ENCODE measurements around the gene KNG1. TPM values are rescaled to one million over a fixed set of nuclear protein-coding genes. Genes with fewer than 3 reads are reported as not detected.
"Not testable (repeated sequence)": the region's sequence is repeated elsewhere in the genome, so short reads cannot be mapped to it uniquely, and the experiment has no call there.

Gene KNG1
- total RNA-seq, 3 donors from 2014 or later = 0.48 TPM; not detected in 2

DNA sequence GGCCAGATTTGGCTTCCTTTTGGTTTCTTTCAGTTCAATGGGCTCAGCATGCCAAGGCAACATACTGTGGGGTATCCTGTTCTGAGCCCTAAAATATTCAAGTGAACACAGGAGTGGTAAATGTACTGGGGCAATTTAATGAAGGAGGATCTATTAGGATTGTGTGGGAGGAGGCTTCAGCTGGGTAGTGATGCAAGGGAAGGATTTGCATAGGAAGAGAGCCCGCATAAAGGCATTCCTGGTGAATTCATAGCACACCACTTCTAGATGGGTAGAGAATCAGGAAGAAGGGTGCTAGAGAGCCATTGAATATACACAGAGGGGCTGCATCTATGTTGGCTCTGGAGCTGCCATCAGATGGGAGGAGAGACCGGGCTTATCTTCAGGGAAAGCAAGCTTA is 20.6 kb upstream of the KNG1 start:
- H3K27me3 ChIP-seq = no peaks in the 10 kb centered on the region
- H3K27ac ChIP-seq = no peak overlapping the region
- no peak overlapping the region for H3K4me3 ChIP-seq
- DNase-seq (ENCODE audit: low spot score in 2 of 2) = no peak
- intact Hi-C loops (cut with DNase I; ENCODE audit: low total_unique reads) = no loop called here
- H3K9me3 ChIP-seq = no peaks in the 10 kb centered on the region
- no peaks in the 10 kb centered on the region for H3K4me1 ChIP-seq
- TF ChIP-seq POLR2AphosphoS5 (IDR thresholded peaks at IDR 0.05) (no peak), CTCF (IDR thresholded peaks at IDR 0.05) (no peak)
- no peaks in the 10 kb centered on the region for H3K36me3 ChIP-seq

DNA sequence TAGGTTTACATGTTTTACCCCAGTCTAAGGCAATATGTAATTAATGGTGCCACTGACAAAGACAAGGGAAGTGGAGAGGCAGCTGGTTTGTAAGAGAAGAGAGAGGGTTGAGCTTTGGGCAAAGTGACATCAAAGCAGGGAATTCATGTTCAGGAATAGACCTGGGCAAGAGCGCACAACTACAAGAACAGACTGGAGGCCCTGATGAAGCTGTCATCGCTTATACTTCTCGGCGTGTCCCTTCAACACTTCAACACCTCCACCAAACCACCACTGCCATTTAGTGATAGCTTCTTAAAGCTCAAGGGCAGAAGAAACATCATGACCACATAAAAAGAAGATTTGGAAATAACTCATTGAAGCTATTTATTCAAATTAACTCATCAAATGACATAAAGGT is 19.6 kb upstream of the KNG1 start:
- DNase-seq (ENCODE audit: low spot score in 2 of 2) = no peak
- no peaks in the 10 kb centered on the region for H3K36me3 ChIP-seq
- H3K9me3 ChIP-seq = no peaks in the 10 kb centered on the region
- H3K27me3 ChIP-seq = no peaks in the 10 kb centered on the region
- intact Hi-C loops (cut with DNase I; ENCODE audit: low total_unique reads) = no loop called here
- no peak overlapping the region for H3K27ac ChIP-seq
- TF ChIP-seq CTCF (IDR thresholded peaks at IDR 0.05) (no peak), POLR2A (IDR thresholded peaks at IDR 0.05) (no peak), POLR2AphosphoS5 (IDR thresholded peaks at IDR 0.05) (no peak)
- no peaks in the 10 kb centered on the region for H3K4me1 ChIP-seq
- H3K4me3 ChIP-seq = no peak overlapping the region

GRCh38 chr3:186700267-186700666 is 16.9 kb upstream of the KNG1 start:
- no peaks in the 10 kb centered on the region for H3K36me3 ChIP-seq
- no peak overlapping the region for H3K27ac ChIP-seq
- intact Hi-C loops (cut with DNase I; ENCODE audit: low total_unique reads) = no loop called here
- no peaks in the 10 kb centered on the region for H3K4me1 ChIP-seq
- no peak overlapping the region for H3K4me3 ChIP-seq
- no peak for DNase-seq (ENCODE audit: low spot score in 2 of 2)
- no peaks in the 10 kb centered on the region for H3K27me3 ChIP-seq
- TF ChIP-seq POLR2AphosphoS5 (IDR thresholded peaks at IDR 0.05) (no peak), CTCF (IDR thresholded peaks at IDR 0.05) (no peak), POLR2A (IDR thresholded peaks at IDR 0.05) (no peak)
- no peaks in the 10 kb centered on the region for H3K9me3 ChIP-seq

GRCh38 chr3:186702451-186702850 is 14.7 kb upstream of the KNG1 start:
- intact Hi-C loops (cut with DNase I; ENCODE audit: low total_unique reads); H3K27ac ChIP-seq; H3K27me3 ChIP-seq; H3K4me3 ChIP-seq; DNase-seq (ENCODE audit: low spot score in 2 of 2); H3K36me3 ChIP-seq; H3K4me1 ChIP-seq; H3K9me3 ChIP-seq: not testable (repeated sequence)

- Histone ChIP-seq H3K36me3 (no peaks in the 10 kb centered on the region), H3K9me3 (no peaks in the 10 kb centered on the region), H3K4me3 (no peak overlapping the region), H3K4me1 (no peaks in the 10 kb centered on the region), H3K27me3 (no peaks in the 10 kb centered on the region), H3K27ac (no peak overlapping the region)
- TF ChIP-seq POLR2AphosphoS5 (IDR thresholded peaks at IDR 0.05) = no peak
- no peak for TF ChIP-seq POLR2A (IDR thresholded peaks at IDR 0.05)
- no peak for TF ChIP-seq CTCF (IDR thresholded peaks at IDR 0.05)
- intact Hi-C loops (cut with DNase I; ENCODE audit: low total_unique reads) = no loop called here
- DNase-seq (ENCODE audit: low spot score in 2 of 2) = no peak
Measured at GRCh38 chr3:186705882-186706780, 11.0 kb upstream of the KNG1 start.
